ENCODE data around the gene STX16. TPM values are rescaled to one million over a fixed set of nuclear protein-coding genes. Genes with fewer than 3 reads are reported as not detected.
A peak's percentile ranks its signal among the peaks of the same experiment; 100 is the strongest.

STX16 gene
- total RNA-seq, 1 donor from 2014 or later = 47.7 TPM

DNA sequence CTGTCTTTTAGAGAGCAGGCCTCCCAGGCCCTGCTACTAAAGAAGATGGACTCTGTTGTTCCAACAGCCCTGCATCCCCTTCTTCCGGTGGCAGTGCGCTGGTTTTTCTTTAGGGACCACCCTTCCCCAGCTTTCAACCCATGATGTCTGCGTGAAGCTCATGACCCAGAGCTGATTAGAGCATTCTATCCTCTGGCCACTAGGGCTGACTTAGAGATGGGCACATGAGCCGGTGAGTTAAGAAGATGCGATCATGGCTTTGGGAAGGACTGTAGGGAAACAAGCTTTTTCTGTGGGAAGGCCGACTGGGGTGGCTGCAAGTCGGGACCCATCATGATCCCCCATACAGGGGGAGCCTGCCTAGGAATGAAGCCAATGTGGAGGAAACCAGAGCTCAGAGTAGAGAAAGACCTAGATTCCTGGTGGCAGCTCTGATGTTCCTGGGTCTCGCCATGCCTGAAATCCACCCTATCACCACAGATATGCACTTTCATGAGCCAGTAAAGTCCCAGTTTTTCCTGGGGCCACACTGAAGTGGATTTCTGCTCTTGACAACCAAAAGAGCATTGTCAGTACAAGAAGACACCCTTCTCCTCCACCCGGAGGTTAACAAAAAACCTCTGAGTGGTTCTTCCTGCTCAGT lies 29.1 kb upstream of the STX16 start:
- H3K27me3 ChIP-seq (ENCODE audit: control insufficient read depth, insufficient read depth, low read length) = no peaks in the 10 kb centered on the region
- TF ChIP-seq, protein P1, sequence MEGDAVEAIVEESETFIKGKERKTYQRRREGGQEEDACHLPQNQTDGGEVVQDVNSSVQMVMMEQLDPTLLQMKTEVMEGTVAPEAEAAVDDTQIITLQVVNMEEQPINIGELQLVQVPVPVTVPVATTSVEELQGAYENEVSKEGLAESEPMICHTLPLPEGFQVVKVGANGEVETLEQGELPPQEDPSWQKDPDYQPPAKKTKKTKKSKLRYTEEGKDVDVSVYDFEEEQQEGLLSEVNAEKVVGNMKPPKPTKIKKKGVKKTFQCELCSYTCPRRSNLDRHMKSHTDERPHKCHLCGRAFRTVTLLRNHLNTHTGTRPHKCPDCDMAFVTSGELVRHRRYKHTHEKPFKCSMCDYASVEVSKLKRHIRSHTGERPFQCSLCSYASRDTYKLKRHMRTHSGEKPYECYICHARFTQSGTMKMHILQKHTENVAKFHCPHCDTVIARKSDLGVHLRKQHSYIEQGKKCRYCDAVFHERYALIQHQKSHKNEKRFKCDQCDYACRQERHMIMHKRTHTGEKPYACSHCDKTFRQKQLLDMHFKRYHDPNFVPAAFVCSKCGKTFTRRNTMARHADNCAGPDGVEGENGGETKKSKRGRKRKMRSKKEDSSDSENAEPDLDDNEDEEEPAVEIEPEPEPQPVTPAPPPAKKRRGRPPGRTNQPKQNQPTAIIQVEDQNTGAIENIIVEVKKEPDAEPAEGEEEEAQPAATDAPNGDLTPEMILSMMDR (IDR thresholded peaks at IDR 0.05; ENCODE audit: insufficient read depth, low read length, severe bottlenecking) = peak; percentile 19
- no peak for DNase-seq (ENCODE audit: low read depth)
- no peaks in the 10 kb centered on the region for H3K36me3 ChIP-seq (ENCODE audit: control insufficient read depth, insufficient read depth, low read length)
- no peak for FAIRE-seq
- no peak overlapping the region for H3K4me3 ChIP-seq (ENCODE audit: low read depth, low read length)

DNA sequence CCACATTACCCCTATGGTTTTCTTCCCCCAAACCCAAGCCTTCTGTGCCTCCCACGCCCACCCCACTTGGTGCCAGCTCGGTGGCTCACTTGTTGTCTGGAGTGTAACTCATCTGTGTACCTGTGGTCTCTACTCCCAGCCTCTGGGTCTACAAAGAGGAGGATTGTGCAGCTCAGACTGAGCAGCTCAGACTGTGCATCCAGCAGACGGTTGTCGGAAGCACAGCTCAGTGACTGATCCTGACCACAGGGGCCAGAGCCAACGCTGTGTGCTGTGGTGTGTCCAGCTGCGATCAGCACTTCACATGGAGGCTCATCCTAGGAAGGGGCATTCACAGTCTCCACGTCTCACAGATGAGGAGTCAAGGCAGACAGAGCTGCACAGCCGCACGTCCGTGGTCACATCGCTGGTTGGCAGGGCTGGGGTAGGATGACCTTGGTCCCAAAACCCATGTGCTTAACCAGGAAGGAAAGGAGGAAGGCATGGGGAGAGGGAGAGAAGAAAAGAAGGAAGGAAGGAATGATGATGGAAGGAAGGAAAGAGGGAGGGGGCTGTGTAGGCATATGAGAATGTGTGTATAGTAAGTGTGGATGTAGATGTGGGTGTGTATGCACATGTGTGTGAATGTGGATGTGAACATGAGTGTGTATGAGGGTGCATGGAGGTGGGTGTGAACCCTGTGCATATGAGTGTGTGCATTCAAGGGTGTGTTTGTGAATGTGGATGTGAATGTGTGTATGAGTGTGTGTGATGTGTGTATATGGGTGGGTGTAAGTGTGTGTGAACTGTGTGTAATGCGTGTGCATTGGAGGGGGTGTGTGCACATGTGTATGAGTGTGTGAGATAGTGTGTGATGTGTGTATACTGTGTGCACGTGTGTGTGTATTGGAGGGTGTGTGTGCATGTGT lies 28.2 kb upstream of the STX16 start:
- H3K36me3 ChIP-seq (ENCODE audit: control insufficient read depth, insufficient read depth, low read length) = no peaks in the 10 kb centered on the region
- TF ChIP-seq, protein P1 (IDR thresholded peaks at IDR 0.05; ENCODE audit: insufficient read depth, low read length, severe bottlenecking) = no peak
- FAIRE-seq = no peak

DNA sequence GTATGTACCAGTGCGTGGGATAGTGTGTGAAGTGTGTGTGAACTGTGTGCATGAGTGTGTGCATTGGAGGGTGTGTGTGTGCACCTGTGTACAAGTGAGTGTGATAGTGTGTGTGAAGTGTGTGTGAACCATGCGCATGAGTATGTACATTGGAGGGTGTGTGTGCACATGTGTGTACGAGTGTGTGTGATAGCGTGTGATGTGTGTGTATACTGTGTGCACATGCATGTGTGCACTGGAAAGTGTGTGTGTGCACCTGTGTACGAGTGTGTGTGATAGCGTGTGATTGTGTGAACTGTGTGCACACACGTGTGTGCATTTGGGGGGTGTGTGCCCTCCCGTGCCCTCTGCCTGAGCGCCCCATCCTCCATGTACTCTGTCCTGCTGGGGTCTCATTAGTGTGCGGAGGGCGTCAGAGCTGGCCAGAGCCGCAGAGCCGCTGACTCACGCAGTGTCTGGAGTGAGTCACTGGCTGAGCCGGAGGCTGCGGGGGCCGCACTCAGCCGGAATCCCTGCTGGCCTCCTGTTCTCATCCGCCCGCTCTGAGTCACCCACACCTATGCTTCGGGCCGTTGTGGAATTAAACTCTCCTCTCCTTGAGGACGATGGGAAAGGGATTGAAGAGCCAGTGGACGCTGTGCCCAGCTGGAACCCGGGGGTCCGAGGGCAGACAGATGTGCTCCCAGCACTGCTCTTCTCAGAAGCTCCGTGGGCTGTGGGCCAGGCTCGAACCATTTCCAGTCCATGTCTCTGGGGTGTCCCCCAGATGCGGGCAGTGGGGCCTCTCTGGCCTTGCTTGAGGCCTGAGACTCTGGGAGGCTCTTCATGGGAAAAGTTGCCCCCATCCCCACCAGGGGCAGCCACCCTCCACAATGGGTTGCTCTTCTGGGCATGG lies 27.3 kb upstream of the STX16 start:
- FAIRE-seq (peak; percentile 96), DNase-seq (ENCODE audit: low read depth) (peak; percentile 93)
- no peak overlapping the region for H3K4me3 ChIP-seq (ENCODE audit: low read depth, low read length)
- TF ChIP-seq, protein P1 (IDR thresholded peaks at IDR 0.05; ENCODE audit: insufficient read depth, low read length, severe bottlenecking) = no peak
- no peaks in the 10 kb centered on the region for H3K36me3 ChIP-seq (ENCODE audit: control insufficient read depth, insufficient read depth, low read length)
- no peaks in the 10 kb centered on the region for H3K27me3 ChIP-seq (ENCODE audit: control insufficient read depth, insufficient read depth, low read length)

More for the DNA sequence above, 28.2 kb upstream of the STX16 start:
- Histone ChIP-seq H3K27me3 (ENCODE audit: control insufficient read depth, insufficient read depth, low read length) (no peaks in the 10 kb centered on the region), H3K4me3 (ENCODE audit: low read depth, low read length) (no peak overlapping the region)
- no peak for DNase-seq (ENCODE audit: low read depth)

DNA sequence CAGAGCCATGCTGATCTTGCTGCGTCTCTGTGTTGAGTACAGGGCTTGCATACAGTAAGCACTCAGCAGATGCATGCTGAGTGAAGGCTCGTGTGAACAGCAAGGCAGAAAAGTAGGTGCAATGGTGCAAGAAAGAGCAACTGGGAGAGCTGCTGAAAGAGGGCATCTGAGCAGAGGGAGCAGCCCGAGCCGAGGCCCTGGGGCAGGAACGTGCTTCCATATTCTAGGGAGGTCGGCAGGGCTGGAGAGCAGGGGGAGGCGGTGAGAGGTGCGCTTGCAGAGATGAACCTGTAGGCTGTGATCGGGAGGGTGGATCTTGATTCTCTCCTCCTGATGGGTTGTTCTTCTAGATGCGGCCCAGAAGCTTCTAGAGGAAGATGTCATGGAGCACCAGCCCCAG lies 26.4 kb upstream of the STX16 start:
- no peak overlapping the region for H3K4me3 ChIP-seq (ENCODE audit: low read depth, low read length)
- no peak for DNase-seq (ENCODE audit: low read depth)
- no peak for FAIRE-seq
- TF ChIP-seq, protein P1 (IDR thresholded peaks at IDR 0.05; ENCODE audit: insufficient read depth, low read length, severe bottlenecking) = no peak
- H3K27me3 ChIP-seq (ENCODE audit: control insufficient read depth, insufficient read depth, low read length) = no peaks in the 10 kb centered on the region
- no peaks in the 10 kb centered on the region for H3K36me3 ChIP-seq (ENCODE audit: control insufficient read depth, insufficient read depth, low read length)

DNA sequence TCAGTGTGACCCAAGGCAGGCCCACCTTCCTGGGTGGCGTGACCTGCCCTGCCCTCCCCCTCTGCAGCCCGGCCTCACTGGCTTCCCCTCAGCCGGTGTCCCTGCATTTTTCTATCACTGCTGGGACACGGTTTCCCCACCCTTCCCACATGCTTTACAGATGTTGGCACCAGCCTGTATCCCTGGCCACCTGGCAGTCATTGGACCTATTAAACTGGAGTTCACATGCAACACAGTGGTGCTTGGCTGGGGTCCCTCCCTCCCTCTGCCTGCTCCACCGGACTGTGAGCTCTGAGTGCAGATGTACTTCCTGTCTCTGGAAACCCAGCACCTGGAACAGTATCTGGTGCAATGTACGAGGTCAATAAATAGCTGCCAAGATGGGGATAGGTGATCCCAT lies 25.5 kb upstream of the STX16 start:
- no peak overlapping the region for H3K4me3 ChIP-seq (ENCODE audit: low read depth, low read length)

More for the DNA sequence above, 25.5 kb upstream of the STX16 start:
- DNase-seq (ENCODE audit: low read depth) = no peak
- Histone ChIP-seq H3K27me3 (ENCODE audit: control insufficient read depth, insufficient read depth, low read length) (no peaks in the 10 kb centered on the region), H3K36me3 (ENCODE audit: control insufficient read depth, insufficient read depth, low read length) (no peaks in the 10 kb centered on the region)
- FAIRE-seq = no peak
- TF ChIP-seq, protein P1 (IDR thresholded peaks at IDR 0.05; ENCODE audit: insufficient read depth, low read length, severe bottlenecking) = no peak
